Adrenal gland (tissue), 12 donors: ENCODE measurements around the gene OBSL1. TPM values are rescaled to one million over a fixed set of nuclear protein-coding genes. Genes with fewer than 3 reads are reported as not detected.

Source experiments
- DNase-seq, 7 donors: peaks; one replicate each; pipeline ENCODE4 v3.0.0-alpha.2; 2019 to 2020
- H3K27ac ChIP-seq, 5 donors: fragments of 200-600 bp; sonication (generic) in 4 of 5; 1 replicate in 3 of 5; 2 replicates in 2 of 5; pipeline versions ENCODE4 v1.5.1 to v1.8.0; 2016 to 2020; ENCODE audit warnings: mild to moderate bottlenecking in 1 of 5
- H3K27me3 ChIP-seq: fragments of 200-600 bp; 2 replicates; pipeline ENCODE4 v1.8.0; 2021
- H3K36me3 ChIP-seq, 2 donors: fragments of 200-600 bp; replicated peaks in 1 of 2; 1 replicate in 1 of 2; 2 replicates in 1 of 2; pipeline versions ENCODE4 v1.5.1 to v1.8.0; 2018 to 2022
- H3K4me1 ChIP-seq, 2 donors: fragments of 200-600 bp; replicated peaks in 1 of 2; 1 replicate in 1 of 2; 2 replicates in 1 of 2; pipeline versions ENCODE4 v1.5.1 to v1.8.0; 2018 to 2021
- H3K4me3 ChIP-seq, 4 donors: fragments of 200-600 bp; sonication (generic) in 3 of 4; one replicate each; pipeline ENCODE4 v1.5.1; 2016 to 2018
- H3K9me3 ChIP-seq, 3 donors: fragments of 200-600 bp; sonication (generic) in 1 of 3; replicated peaks in 1 of 3; 1 replicate in 2 of 3; 2 replicates in 1 of 3; pipeline versions ENCODE4 v1.5.1 to v1.8.0; 2016 to 2021
- POLR2A ChIP-seq, 2 donors: fragments of 450-650 bp; IDR thresholded peaks; one replicate each; pipeline ENCODE4 v1.6.1; 2017; ENCODE audit warnings: antibody characterized with exemption in 2 of 2, mild to moderate bottlenecking in 2 of 2, moderate library complexity in 1 of 2
- WGBS, 4 donors: extraction: QIAGEN DNeasy Blood & Tissue Kit in 2 of 4; methylation state at CpG; one replicate each; pipeline versions ENCODE4 v1.1.5 to v1.1.7; 2013 to 2017; 5-methylcytosine and 5-hydroxymethylcytosine counted together
- intact Hi-C, 2 donors: fragments of 100-400 bp; cut with DNase I; formaldehyde crosslinking; loops; one replicate each; pipeline versions ENCODE4 v1.14.1 to v1.15.0; 2022 to 2023
- polyA plus RNA-seq, 3 donors: library from polyadenylated mRNA; stranded (reverse); fragments of 200-250 nt in 2 of 3; fragments of 350-450 nt in 1 of 3; fragmentation: Illumina TruSeq in 1 of 3; extraction: RNeasy Lipid Tissue Mini Kit (QIAGEN cat#74804) in 1 of 3; gene quantifications; one replicate each; pipeline ENCODE4 v1.2.3, GENCODE V29; 2013 to 2014
- total RNA-seq, 9 donors: library from RNA; depleted of rRNA in 4 of 9; stranded (reverse); fragments of >200 nt in 4 of 9; fragments of 120-200 nt in 1 of 9; fragmentation: NEBNext Ultra II Directional in 1 of 9; extraction: Animal tissue kit (Norgen Biotek cat#: 25700) in 1 of 9; gene quantifications; one replicate each; pipeline versions ENCODE4 v1.1.0 to v1.2.4, GENCODE V29; 2013 to 2023
- TF ChIP-seq, protein P1 (sequence below), 6 experiments: fragments of 450-650 bp in 4 of 6; fragments of 200-600 bp in 2 of 6; sonication (generic) in 1 of 6; IDR thresholded peaks; 1 replicate in 5 of 6; 2 replicates in 1 of 6; pipeline versions ENCODE4 v1.5.1 to v1.8.0; 2016 to 2021; ENCODE audit warnings: antibody characterized with exemption in 6 of 6, mild to moderate bottlenecking in 2 of 6, moderate library complexity in 1 of 6
- donor health status: healthy with polysubstance abuse.
- donor health status: Bipolar disorder and iron deficiency.
- donor health status: DM: yes; HTN: yes; CAD: no.
- donor health status: DM: no; HTN: no; CAD: no.
- donor health status: DM: no; HTN: no; CAD: no.
- donor health status: DM: yes; HTN: yes; CAD: no.

OBSL1 gene
- total and polyA plus RNA-seq, 12 donors = 63.9 to 427 (median 181) TPM

DNA sequence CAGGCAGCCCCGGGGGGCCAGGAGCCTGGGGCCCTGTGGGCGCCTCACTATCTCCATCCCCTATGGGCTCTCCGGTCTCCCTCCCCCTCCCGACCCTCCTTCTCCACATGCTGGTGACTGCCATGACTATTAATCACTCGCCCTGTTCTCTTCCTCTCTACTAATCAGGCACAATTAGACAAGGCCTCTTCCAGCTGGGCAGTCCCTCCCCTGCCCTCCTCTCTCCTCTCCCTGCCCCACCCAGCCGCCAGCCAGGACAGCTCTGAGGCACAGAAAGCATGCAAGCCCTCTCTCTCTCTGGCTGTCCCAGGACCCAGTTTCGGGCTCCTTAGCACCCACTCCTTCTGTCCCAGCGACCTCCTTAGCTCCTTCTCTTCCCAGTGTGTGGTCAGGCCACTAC lies 51.3 kb downstream of the OBSL1 start:
- TF ChIP-seq, protein P1, sequence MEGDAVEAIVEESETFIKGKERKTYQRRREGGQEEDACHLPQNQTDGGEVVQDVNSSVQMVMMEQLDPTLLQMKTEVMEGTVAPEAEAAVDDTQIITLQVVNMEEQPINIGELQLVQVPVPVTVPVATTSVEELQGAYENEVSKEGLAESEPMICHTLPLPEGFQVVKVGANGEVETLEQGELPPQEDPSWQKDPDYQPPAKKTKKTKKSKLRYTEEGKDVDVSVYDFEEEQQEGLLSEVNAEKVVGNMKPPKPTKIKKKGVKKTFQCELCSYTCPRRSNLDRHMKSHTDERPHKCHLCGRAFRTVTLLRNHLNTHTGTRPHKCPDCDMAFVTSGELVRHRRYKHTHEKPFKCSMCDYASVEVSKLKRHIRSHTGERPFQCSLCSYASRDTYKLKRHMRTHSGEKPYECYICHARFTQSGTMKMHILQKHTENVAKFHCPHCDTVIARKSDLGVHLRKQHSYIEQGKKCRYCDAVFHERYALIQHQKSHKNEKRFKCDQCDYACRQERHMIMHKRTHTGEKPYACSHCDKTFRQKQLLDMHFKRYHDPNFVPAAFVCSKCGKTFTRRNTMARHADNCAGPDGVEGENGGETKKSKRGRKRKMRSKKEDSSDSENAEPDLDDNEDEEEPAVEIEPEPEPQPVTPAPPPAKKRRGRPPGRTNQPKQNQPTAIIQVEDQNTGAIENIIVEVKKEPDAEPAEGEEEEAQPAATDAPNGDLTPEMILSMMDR (IDR thresholded peaks at IDR 0.05) = no peak
- no peak for TF ChIP-seq POLR2A (IDR thresholded peaks at IDR 0.05)
- Histone ChIP-seq H3K4me3 (no peak overlapping the region), H3K36me3 (no peaks in the 10 kb centered on the region), H3K4me1 (peaks cover 0 to 26% of the 10 kb centered on the region in 2 donors), H3K27ac (no peak overlapping the region), H3K27me3 (peaks cover 47% of the 10 kb centered on the region), H3K9me3 (no peaks in the 10 kb centered on the region)
- intact Hi-C loops = no loop called here
- DNase-seq = no peak
- 65 to 76% (median 71%) methylated on average over 6 to 8 of the region's 8 CpGs for WGBS, 4 donors

DNA sequence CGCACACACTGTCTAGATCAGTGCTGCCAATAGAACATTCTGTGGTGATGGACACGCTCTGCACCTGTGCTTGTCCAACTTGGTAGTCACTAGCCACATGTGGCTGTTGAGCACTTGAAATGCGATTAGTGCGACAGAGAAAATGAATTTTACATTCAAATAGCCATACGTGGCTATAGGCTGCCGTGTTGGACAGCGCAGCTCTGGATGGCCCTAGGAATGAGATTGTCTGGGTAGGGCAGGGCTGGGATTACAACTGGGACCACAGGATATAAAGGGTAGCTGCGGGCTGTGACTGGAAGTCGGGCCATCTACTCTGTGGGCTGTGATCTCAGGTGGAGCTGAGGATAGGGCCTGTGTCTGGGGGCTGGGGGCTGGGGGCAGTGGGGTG lies 51.8 kb downstream of the OBSL1 start:
- Histone ChIP-seq H3K27me3 (peaks cover 47% of the 10 kb centered on the region), H3K9me3 (no peaks in the 10 kb centered on the region), H3K27ac (no peak overlapping the region), H3K36me3 (no peaks in the 10 kb centered on the region), H3K4me3 (no peak overlapping the region), H3K4me1 (peaks cover 0 to 26% of the 10 kb centered on the region in 2 donors)
- DNase-seq = no peak
- no peak for TF ChIP-seq POLR2A (IDR thresholded peaks at IDR 0.05)
- TF ChIP-seq, protein P1 (IDR thresholded peaks at IDR 0.05) = no peak
- intact Hi-C loops = no loop called here
- 80 to 94% (median 90%) methylated on average over 8 to 9 of the region's 9 CpGs for WGBS, 4 donors

DNA sequence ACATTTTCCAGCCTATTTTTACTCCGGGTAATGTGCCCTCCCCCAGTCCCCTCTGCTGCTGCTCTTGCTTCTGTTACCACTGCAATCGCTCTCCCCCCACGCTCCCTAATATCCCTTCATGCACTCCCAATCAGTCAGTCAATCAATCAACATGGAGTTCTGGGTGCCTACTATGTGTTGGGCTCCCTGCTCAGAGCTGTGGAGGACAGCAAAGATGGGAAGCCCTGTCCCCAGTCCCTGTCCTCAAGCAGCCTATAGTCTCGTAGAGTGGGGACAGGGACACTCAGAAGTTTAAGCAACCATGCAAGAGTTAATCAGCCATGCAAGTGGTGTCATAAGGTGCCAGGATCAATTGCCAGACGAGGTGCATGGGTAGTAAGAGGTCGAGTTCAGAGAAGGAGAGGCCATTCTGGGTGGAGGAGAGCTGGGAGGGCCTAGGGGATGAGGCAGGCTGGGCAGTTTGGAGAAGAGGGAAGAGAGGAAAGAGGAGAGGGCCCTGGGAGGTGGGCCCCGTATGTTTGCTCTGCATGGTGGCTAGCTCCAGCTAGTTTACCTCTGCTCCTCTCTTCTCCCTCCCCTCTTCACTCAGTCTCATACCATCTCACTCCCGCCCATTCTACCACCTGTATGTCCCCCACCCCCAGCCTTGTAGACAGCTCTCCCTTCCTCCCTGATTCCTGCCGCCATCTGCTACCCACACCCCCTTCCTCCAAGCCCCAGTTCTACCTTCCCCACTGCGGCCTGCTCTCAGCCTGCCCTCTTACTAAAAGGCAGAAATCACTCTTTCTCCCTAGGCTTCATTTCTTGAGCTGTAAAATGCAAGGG lies 53.2 kb downstream of the OBSL1 start:
- Histone ChIP-seq H3K9me3 (no peaks in the 10 kb centered on the region), H3K4me1 (peaks cover 0 to 23% of the 10 kb centered on the region in 2 donors), H3K27me3 (peaks cover 42% of the 10 kb centered on the region), H3K4me3 (no peak overlapping the region), H3K27ac (no peak overlapping the region), H3K36me3 (no peaks in the 10 kb centered on the region)
- WGBS, 4 donors = 59 to 69% (median 65%) methylated on average over 10 of the region's 10 CpGs
- TF ChIP-seq, protein P1 (IDR thresholded peaks at IDR 0.05) = no peak
- TF ChIP-seq POLR2A (IDR thresholded peaks at IDR 0.05) = no peak
- intact Hi-C loops = no loop called here
- no peak for DNase-seq

DNA sequence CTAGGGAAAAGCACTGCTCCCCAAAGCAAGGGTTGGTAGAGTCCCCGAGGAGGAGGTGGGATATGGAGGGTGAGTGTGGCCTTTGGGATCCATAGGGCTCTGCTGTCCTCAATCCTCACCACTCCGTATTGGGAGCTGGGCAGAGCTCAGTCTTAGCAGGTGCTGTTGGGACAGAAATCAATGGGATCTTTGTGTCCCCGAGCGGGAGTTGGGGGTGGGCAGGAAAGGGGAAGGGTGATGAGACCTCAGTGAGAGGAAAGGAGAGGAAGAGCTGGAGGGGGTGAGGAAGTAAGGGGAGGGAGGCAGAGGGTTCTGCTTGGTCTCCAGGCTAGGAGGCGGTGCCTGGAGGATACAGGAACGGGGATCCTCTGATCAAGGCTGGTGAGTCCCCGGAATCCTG lies 54.5 kb downstream of the OBSL1 start:
- Histone ChIP-seq H3K4me1 (peaks cover 0 to 12% of the 10 kb centered on the region in 2 donors), H3K27me3 (peaks cover 45% of the 10 kb centered on the region), H3K9me3 (no peaks in the 10 kb centered on the region), H3K36me3 (no peaks in the 10 kb centered on the region), H3K27ac (no peak overlapping the region), H3K4me3 (no peak overlapping the region)
- no peak for TF ChIP-seq POLR2A (IDR thresholded peaks at IDR 0.05)
- TF ChIP-seq, protein P1 (IDR thresholded peaks at IDR 0.05) = no peak
- no peak for DNase-seq
- intact Hi-C loops = no loop called here
- 55 to 74% (median 63%) methylated on average over 7 of the region's 7 CpGs for WGBS, 4 donors
